GM18868 (cell line): ENCODE measurements around the gene LIN37.
"Not testable (repeated sequence)": the region's sequence is repeated elsewhere in the genome, so short reads cannot be mapped to it uniquely, and the experiment has no call there.

Experiments used
- ATAC-seq: cut with Tn5 transposase; IDR thresholded peaks from one replicate; pipeline ENCODE4 v1.9.1; 2021; ENCODE audit warnings: mild to moderate bottlenecking, moderate library complexity; ENCODE audit not compliant: unreplicated experiment

The LIN37 gene

GRCh38 chr19:35772362-35772761 is 24.0 kb downstream of the LIN37 start:
- ATAC-seq: not testable (repeated sequence)

DNA sequence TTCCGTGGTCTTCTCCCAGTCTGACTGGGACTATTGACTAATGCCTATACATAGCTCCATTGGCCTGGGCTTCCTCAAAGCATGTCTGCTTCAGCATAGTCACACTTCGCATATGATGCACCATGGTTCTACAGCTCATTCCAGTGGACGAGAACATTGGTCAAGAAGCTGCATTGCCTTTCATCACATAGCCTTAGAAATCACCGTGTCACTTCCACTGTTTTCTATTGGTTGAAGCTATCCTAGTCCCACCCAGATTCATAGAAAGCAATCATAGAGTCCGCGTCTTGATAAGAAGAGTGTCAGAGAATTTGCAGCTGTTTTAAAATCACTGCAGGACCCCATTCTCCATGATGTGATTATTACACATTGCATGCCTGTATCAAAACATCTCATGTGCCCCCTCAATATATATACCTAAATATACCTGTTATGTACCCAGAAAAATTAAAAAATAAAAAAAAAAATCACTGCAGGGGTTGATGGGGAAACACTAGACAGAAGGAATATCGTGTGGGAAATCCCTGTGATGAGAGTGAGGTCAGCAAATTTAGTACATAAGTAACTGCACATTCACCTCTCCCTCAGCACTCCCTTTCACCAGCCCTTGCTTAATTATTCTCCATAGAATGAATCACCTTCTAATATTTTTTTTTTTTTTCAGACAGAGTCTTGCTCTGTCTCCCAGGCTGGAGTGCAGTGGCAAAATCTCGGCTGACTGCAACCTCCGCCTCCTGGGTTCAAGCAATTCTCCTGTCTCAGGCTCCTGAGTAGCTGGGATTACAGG is 24.8 kb downstream of the LIN37 start:
- ATAC-seq: no peak

DNA sequence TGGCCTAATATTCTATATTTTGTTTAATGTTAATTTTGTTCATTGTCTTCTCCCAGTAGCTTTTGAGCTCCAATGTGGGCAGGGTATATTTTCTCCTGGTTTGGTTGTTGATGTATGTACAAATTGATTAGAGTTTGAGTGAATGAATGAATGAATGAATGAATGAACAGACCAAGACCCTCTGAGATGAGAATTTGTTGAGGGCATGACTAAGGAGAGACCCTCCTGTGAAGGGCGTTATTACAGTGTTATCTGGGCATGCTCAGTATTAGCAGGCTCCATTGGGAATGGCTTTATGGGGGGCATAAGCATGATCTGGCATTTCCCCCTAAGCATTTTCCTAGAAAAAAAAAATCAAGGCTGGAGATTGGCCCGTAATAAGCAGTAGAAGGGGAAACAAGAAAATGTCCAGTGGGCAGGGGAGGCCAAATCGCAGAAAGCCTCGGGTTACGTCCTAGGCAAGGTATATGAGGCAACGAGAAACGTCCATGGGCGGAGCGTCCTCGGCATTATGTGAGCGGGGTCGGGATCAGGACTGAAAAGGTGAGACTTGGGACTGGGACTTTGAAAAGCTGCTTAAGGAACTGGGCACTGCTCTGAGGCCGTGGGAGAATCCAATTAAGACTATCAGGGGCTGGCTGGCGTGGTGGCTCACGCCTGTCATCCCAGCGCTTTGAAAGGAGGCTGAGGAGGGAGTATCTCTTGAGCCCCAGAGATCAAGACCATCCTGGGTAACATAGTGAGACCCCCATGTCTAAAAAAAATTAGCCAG is 26.1 kb downstream of the LIN37 start:
- no peak for ATAC-seq

DNA sequence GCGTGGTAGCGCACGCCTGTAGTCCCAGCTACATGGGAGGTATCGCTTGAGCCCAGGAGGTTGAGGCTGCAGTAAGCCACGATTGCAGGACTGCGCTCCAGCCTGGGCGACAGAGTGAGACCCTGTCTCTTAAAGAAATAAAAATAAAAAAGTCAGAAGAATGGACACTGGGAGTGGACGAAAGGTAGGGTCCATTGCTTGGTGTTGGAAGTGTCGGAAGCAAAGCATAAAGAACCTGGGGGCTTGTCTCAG is 26.6 kb downstream of the LIN37 start:
- ATAC-seq: no peak

GRCh38 chr19:35775298-35776101 is 27.1 kb downstream of the LIN37 start, which contains the start of gene ARHGAP33:
TSS of gene ARHGAP33 (plus strand) at chr19:35775564. CDS start at chr19:35775659, 95 bp downstream.
- ATAC-seq: peak; percentile 98

DNA sequence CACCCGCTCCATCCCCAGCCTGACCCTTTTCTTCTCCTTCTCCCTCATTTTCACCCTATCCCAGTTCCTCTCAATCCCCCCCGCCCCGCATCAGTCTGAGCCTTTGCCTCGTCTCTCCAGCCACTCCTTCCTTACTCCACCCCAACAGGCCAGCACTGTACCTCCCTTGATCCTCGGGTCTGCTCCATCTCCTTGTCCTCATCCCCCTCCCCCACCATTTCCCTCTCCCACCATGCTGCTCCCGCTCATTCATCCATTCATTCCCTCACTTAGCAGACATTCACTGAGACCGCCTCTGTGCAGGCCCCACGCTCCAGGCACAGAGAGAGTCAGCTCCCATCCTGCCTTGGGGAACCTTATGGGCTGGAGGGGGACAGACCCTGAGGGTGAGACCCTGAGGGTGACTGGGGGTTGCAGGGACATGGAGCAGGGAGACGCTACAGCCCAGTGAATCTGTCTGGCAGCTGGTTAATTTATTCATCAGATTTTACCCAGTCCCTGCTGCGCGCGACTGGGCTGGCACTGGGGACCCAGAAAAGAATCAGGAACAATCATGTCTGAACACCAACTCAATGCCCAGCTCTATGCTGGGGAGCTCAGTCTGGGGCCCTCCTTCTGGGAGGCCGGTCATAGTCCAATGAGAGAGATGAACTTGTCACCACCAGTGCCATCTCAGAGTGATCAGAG is 27.9 kb downstream of the LIN37 start:
- no peak for ATAC-seq

DNA sequence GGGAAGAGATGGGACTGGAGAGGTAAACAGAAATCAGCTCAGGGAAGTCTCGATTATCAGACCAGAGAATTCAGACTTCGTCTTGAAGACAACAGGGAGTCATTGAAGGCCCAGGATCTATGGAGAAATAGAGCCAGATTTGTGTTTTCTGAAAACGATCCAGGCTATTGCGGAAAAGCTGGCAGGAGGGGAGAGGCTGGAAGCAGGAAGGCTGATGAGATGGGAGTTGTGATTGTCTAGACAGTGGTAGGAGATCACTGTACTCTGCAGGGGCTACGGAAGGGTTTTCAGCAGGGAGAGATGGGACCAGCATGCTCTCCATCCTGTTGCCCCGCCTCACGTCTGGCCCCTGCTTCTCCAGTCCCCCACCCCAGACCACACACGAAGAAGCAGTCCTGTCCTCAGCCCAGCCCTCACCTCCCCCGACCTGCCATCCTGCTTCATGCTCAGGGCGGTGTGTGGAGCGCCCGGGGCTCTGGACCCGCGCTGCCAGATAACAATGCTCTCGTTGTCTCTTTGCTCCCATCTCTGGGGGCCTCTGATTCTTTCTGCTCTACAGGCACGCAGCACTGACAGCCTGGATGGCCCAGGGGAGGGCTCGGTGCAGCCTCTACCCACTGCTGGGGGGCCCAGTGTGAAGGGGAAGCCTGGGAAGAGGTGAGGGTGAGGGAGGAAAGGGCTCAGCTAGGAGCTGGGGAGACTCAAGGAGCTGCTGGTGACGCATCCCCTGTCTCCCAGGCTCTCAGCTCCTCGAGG is 28.9 kb downstream of the LIN37 start:
- no peak for ATAC-seq

- no peak for ATAC-seq
Observed at GRCh38 chr19:35777961-35778360, 29.6 kb downstream of the LIN37 start.

DNA sequence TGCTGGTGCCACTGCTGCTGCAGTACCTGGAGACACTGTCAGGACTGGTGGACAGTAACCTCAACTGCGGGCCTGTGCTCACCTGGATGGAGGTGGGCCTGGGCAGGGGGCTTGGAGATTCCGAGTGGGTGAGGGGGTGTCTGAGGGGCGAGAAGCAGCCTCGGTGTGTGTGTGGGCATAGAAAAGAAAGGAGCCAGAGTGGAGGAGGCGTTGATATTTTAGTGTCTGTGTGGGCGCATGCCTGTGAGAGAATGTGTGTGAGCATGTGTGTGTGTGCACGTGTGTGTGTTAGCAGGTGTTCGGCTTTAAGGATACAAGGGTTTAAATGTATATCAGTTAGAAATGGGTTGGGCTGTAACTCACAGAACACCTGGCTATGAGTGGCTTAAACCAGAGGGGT is 30.7 kb downstream of the LIN37 start:
- ATAC-seq: no peak

DNA sequence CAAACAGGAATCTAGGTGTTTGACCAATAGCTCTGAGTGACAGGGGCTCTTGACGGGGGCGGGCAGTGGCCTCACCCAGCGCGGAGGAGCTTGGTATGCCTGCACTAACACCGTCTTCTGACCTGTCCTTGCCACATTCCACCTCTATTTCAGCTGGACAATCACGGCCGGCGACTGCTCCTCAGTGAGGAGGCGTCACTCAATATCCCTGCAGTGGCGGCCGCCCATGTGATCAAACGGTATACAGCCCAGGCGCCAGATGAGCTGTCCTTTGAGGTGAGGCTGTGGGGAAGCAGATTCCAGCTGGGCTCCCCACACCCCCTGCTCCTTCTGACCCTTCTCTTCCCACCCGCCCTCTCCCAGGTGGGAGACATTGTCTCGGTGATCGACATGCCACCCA is 31.7 kb downstream of the LIN37 start:
- ATAC-seq: no peak

- ATAC-seq: no peak
Observed at GRCh38 chr19:35780717-35781116, 32.3 kb downstream of the LIN37 start.

- ATAC-seq: no peak
Observed at GRCh38 chr19:35781650-35782049, 33.3 kb downstream of the LIN37 start.

GRCh38 chr19:35782589-35782988 is 34.2 kb downstream of the LIN37 start:
- no peak for ATAC-seq

DNA sequence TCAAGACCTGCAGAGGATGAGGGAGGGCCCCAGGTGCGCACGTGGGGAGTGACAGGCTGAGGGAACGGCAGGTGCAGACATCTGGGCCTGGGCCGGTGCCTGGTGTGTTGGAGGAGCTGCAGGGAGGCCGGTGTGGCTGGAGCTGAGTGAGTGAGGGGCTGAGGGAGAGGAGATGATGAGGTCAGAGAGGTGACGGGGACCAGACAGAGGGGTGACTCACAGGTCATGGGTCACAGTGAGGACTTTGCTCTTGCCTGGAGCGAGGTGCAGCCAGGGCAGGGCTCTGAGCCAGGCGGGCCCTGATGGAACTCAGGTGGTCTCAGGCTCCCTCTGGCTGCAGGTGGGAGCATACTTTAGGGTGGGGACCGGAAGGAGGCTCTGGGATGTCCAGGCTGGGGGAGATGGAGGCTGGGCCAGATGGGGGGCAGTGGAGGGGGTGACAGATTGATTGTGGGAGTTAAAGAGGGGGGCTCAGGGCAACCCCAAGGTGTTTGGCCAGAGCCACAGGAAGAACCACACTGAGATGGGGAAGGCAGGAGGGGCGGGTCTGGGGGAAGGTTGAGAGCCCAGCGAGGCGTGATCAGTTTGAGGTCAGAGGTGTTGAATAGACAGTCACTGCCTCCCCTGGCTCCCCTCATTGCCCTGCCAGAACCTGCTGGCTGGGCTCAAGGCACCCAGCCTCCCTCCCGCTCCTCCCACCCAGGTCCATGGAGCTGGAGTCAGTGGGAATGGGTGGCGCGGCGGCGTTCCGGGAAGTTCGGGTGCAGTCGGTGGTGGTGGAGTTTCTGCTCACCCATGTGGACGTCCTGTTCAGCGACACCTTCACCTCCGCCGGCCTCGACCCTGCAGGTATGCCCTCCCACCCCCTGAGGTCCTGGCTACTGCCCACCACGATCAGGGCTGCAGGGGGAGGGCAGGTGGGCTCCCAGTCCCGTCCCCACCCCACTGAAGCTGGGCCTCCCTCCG is 35.4 kb downstream of the LIN37 start:
- no peak for ATAC-seq

DNA sequence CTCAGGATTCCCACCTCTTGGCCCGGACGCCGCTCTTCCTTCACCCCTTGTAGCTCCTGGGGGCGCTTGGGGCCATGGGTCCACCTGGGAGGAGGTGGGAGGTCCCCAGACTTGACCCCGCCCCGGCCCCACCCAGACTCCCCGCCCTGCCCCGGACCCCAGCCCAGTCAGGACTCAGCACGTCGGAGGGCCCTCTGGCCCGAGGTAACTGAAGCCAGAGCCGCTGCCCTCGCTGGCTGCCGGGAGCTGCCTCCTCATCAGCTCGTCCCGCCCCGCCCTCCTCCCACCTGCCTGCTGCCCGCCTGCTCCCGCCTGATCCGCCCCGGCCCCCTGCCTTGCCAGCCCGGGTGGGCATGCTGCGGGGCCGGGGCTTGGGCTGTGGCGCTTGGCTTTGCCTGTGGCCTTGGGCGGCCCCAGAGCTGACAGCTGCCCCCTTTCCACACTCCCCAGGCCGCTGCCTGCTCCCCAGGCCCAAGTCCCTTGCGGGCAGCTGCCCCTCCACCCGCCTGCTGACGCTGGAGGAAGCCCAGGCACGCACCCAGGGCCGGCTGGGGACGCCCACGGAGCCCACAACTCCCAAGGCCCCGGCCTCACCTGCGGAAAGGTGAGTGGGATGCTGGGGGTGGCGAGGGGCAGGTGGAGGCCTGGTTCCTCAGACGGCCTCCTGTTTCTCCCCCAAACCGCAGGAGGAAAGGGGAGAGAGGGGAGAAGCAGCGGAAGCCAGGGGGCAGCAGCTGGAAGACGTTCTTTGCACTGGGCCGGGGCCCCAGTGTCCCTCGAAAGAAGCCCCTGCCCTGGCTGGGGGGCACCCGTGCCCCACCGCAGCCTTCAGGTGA is 36.3 kb downstream of the LIN37 start:
- no peak for ATAC-seq

DNA sequence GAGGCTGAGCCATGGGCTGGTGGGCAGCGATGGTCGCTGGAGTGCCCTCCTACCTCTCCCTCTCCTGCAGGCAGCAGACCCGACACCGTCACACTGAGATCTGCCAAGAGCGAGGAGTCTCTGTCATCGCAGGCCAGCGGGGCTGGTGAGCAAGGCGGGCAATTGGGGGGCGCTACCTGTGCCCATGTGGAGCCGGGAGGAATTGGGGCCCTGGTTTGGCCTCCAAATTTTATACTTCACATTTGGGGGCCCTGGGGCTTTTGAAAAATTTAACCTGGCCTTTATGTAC is 36.9 kb downstream of the LIN37 start:
- ATAC-seq: no peak

GRCh38 chr19:35786299-35787160 is 38.2 kb downstream of the LIN37 start:
- ATAC-seq: no peak
